H1 (cell line): ENCODE results near the gene EML1. TPM values are rescaled to one million over a fixed set of nuclear protein-coding genes. Genes with fewer than 3 reads are reported as not detected.

Experiments
- CTCF ChIA-PET: fragments of 300-600 bp; sonication (Branson Sonifier 250); formaldehyde crosslinking; loops from one replicate; lab custom pipeline; 2021; ENCODE audit not compliant: partially characterized antibody; lab: Charles Lee
- POLR2A ChIA-PET: fragments of 300-600 bp; sonication (Branson Sonifier 250); formaldehyde crosslinking; loops from one replicate; lab custom pipeline; 2021; ENCODE audit warnings: inconsistent platforms; ENCODE audit not compliant: partially characterized antibody; lab: Charles Lee
- DNase-seq, 2 experiments: peaks; one replicate each; pipeline versions ENCODE4 v3.0.0 to v3.0.0-alpha.2; 2010 to 2022; ENCODE audit warnings: low spot score in 2 of 2, low read depth in 1 of 2, mixed read lengths in 1 of 2
- FAIRE-seq: peaks from 2 replicates; lab custom pipeline; 2011; peaks lifted over from hg19 to GRCh38; lab: Jason Lieb, UNC
- H2AFZ ChIP-seq: 2 replicates; pipeline ENCODE4 v1.8.1; 2012; ENCODE audit warnings: low read length, inconsistent platforms
- H2AK5ac ChIP-seq: 2 replicates; pipeline ENCODE4 v1.6.1; 2013; ENCODE audit warnings: low read depth, low read length
- H2BK120ac ChIP-seq: replicated peaks from 2 replicates; pipeline ENCODE3; 2013; ENCODE audit warnings: low read depth, low read length, inconsistent platforms
- H2BK12ac ChIP-seq: 2 replicates; pipeline ENCODE4 v1.6.1; 2013; ENCODE audit warnings: low read depth, low read length
- H2BK15ac ChIP-seq: 2 replicates; pipeline ENCODE4 v1.6.1; 2013; ENCODE audit warnings: low read length
- H2BK20ac ChIP-seq: 2 replicates; pipeline ENCODE4 v1.6.1; 2013; ENCODE audit warnings: low read length
- H2BK5ac ChIP-seq: 2 replicates; pipeline ENCODE4 v1.6.1; 2013; ENCODE audit warnings: low read depth, low read length
- H3K14ac ChIP-seq: 2 replicates; pipeline ENCODE4 v1.6.1; 2013; ENCODE audit warnings: inconsistent platforms; ENCODE audit not compliant: insufficient read length
- H3K18ac ChIP-seq: 2 replicates; pipeline ENCODE4 v1.6.1; 2013; ENCODE audit warnings: low read length; ENCODE audit errors: extremely low read depth
- H3K23ac ChIP-seq: 2 replicates; pipeline ENCODE4 v1.6.1; 2013; ENCODE audit warnings: inconsistent platforms; ENCODE audit not compliant: insufficient read length
- H3K23me2 ChIP-seq: 2 replicates; pipeline ENCODE4 v1.6.1; 2013; ENCODE audit warnings: low read depth, low read length
- H3K27ac ChIP-seq: 2 replicates; pipeline ENCODE4 v1.6.1; 2011; ENCODE audit warnings: low read depth, low read length, inconsistent platforms
- H3K27me3 ChIP-seq, 4 experiments: replicated peaks in 1 of 4; 1 replicate in 1 of 4; 2 replicates in 3 of 4; pipeline versions ENCODE4 v1.6.1 to v1.8.1; 2011 to 2013; ENCODE audit warnings: low read length in 3 of 4, mild to moderate bottlenecking in 3 of 4, inconsistent platforms in 2 of 4, mixed read lengths in 2 of 4, moderate library complexity in 1 of 4; ENCODE audit not compliant: control insufficient read depth in 3 of 4, insufficient read depth in 3 of 4; ENCODE audit errors: extremely low read depth in 1 of 4
- H3K36me3 ChIP-seq, 4 experiments: 2 replicates each; pipeline versions ENCODE4 v1.6.1 to v1.8.1; 2011 to 2013; ENCODE audit warnings: mild to moderate bottlenecking in 4 of 4, low read length in 3 of 4, moderate library complexity in 2 of 4, control low read depth in 1 of 4, inconsistent platforms in 1 of 4; ENCODE audit not compliant: insufficient read depth in 4 of 4, control insufficient read depth in 2 of 4
- H3K4ac ChIP-seq: replicated peaks from 2 replicates; pipeline ENCODE3; 2013; ENCODE audit warnings: low read length, low read depth, mixed read lengths, inconsistent platforms; ENCODE audit not compliant: insufficient read length
- H3K4me1 ChIP-seq, 4 experiments: replicated peaks in 1 of 4; 1 replicate in 1 of 4; 2 replicates in 3 of 4; pipeline versions ENCODE4 v1.6.1 to v1.8.1; 2011 to 2013; ENCODE audit warnings: low read length in 3 of 4, inconsistent platforms in 2 of 4, mixed read lengths in 1 of 4; ENCODE audit not compliant: insufficient read depth in 4 of 4, control insufficient read depth in 3 of 4
- H3K4me2 ChIP-seq, 2 experiments: 2 replicates each; pipeline versions ENCODE4 v1.6.1 to v1.8.1; 2011 to 2013; ENCODE audit warnings: low read depth in 2 of 2, low read length in 2 of 2, control low read depth in 1 of 2, inconsistent platforms in 1 of 2, mild to moderate bottlenecking in 1 of 2; ENCODE audit not compliant: insufficient read depth in 1 of 2
- H3K4me3 ChIP-seq, 4 experiments: fragments of 200-600, 300-600 bp in 1 of 4; sonication (generic), shearing (Covaris generic), sonication (Bioruptor Twin) in 1 of 4; 2 replicates each; pipeline versions ENCODE4 v1.5.1 to v1.8.1; 2011 to 2016; ENCODE audit warnings: low read length in 4 of 4, low read depth in 3 of 4, control low read depth in 2 of 4, inconsistent platforms in 2 of 4, mild to moderate bottlenecking in 2 of 4, mixed read lengths in 1 of 4, moderate library complexity in 1 of 4; ENCODE audit not compliant: insufficient read depth in 2 of 4; ENCODE audit errors: extremely low read depth in 1 of 4
- H3K56ac ChIP-seq: replicated peaks from 2 replicates; pipeline ENCODE3; 2013; ENCODE audit warnings: low read depth, mild to moderate bottlenecking, mixed read lengths, low read length, inconsistent platforms; ENCODE audit not compliant: insufficient read length
- H3K79me1 ChIP-seq: 2 replicates; pipeline ENCODE4 v1.6.1; 2013; ENCODE audit warnings: low read depth, low read length, control low read depth
- H3K79me2 ChIP-seq, 2 experiments: 2 replicates each; pipeline versions ENCODE4 v1.6.1 to v1.8.1; 2012 to 2013; ENCODE audit warnings: low read length in 2 of 2, mild to moderate bottlenecking in 2 of 2, inconsistent platforms in 1 of 2; ENCODE audit not compliant: insufficient read depth in 2 of 2, control insufficient read depth in 1 of 2
- H3K9ac ChIP-seq, 4 experiments: replicated peaks in 1 of 4; 1 replicate in 1 of 4; 2 replicates in 3 of 4; pipeline versions ENCODE4 v1.6.1 to v1.8.1; 2011 to 2013; ENCODE audit warnings: low read depth in 3 of 4, low read length in 3 of 4, control low read depth in 2 of 4, mild to moderate bottlenecking in 2 of 4, moderate library complexity in 2 of 4, inconsistent platforms in 1 of 4; ENCODE audit errors: extremely low read depth in 1 of 4
- H3K9me3 ChIP-seq, 2 experiments: 2 replicates each; pipeline versions ENCODE4 v1.6.1 to v1.8.1; 2012 to 2013; ENCODE audit warnings: mild to moderate bottlenecking in 2 of 2, moderate library complexity in 2 of 2, control low read depth in 1 of 2, inconsistent platforms in 1 of 2, low read depth in 1 of 2, low read length in 1 of 2, mixed read lengths in 1 of 2; ENCODE audit not compliant: insufficient read depth in 2 of 2
- H4K20me1 ChIP-seq, 2 experiments: replicated peaks in 1 of 2; 2 replicates each; pipeline versions ENCODE3 to v1.8.1; 2011 to 2013; ENCODE audit warnings: inconsistent platforms in 2 of 2, low read length in 2 of 2, mild to moderate bottlenecking in 1 of 2; ENCODE audit not compliant: insufficient read depth in 2 of 2, control insufficient read depth in 1 of 2
- H4K5ac ChIP-seq: 2 replicates; pipeline ENCODE4 v1.6.1; 2013; ENCODE audit warnings: low read length, low read depth, mixed read lengths, inconsistent platforms; ENCODE audit not compliant: insufficient read length
- H4K8ac ChIP-seq: 2 replicates; pipeline ENCODE4 v1.8.0; 2013; ENCODE audit warnings: mild to moderate bottlenecking, moderate library complexity, low read length, inconsistent platforms; ENCODE audit not compliant: insufficient read depth; ENCODE audit errors: extremely low read depth
- H4K91ac ChIP-seq: replicated peaks from 2 replicates; pipeline ENCODE3; 2013; ENCODE audit warnings: low read length, mixed read lengths, inconsistent platforms; ENCODE audit not compliant: insufficient read length
- CHD1 ChIP-seq: IDR thresholded peaks from 2 replicates; pipeline ENCODE4 v1.6.1; 2012; ENCODE audit warnings: low read depth, low read length, improper control_type of control experiment
- EP300 ChIP-seq, 2 experiments: IDR thresholded peaks; 1 replicate in 1 of 2; 2 replicates in 1 of 2; pipeline ENCODE4 v1.6.1; 2011 to 2012; ENCODE audit warnings: low read depth in 2 of 2, low read length in 2 of 2, mild to moderate bottlenecking in 2 of 2, borderline replicate concordance in 1 of 2, inconsistent platforms in 1 of 2, moderate library complexity in 1 of 2
- FOSL1 ChIP-seq: IDR thresholded peaks from 2 replicates; pipeline ENCODE4 v1.6.1; 2011; ENCODE audit warnings: mild to moderate bottlenecking, low read depth, low read length, moderate library complexity; ENCODE audit not compliant: insufficient read depth
- GTF2F1 ChIP-seq: IDR thresholded peaks from 2 replicates; pipeline ENCODE4 v1.6.1; 2012; ENCODE audit warnings: low read depth, low read length, improper control_type of control experiment, borderline replicate concordance
- KDM1A ChIP-seq: fragments of 200-600, 300-600 bp; sonication (generic); IDR thresholded peaks from 2 replicates; pipeline ENCODE4 v1.7.1; 2016; ENCODE audit warnings: mild to moderate bottlenecking, low read length, borderline replicate concordance
- RNF2 ChIP-seq: fragments of 200-900, 300-1000 bp; sonication (generic); IDR thresholded peaks from 2 replicates; pipeline ENCODE4 v1.7.1; 2016; ENCODE audit warnings: borderline replicate concordance, low read depth, mild to moderate bottlenecking, antibody characterized with exemption, low read length; ENCODE audit not compliant: poor library complexity, severe bottlenecking; ENCODE audit errors: missing control alignments
- SIN3A ChIP-seq, 2 experiments: IDR thresholded peaks in 1 of 2; conservative IDR thresholded peaks in 1 of 2; 2 replicates each; pipeline ENCODE4 v1.6.1; 2011 to 2012; ENCODE audit warnings: low read length in 2 of 2, improper control_type of control experiment in 1 of 2, low read depth in 1 of 2, mild to moderate bottlenecking in 1 of 2
- SP4 ChIP-seq: IDR thresholded peaks from 2 replicates; pipeline ENCODE4 v1.6.1; 2012; ENCODE audit warnings: low read length, inconsistent platforms
- TAF1 ChIP-seq: IDR thresholded peaks from 2 replicates; pipeline ENCODE4 v1.6.1; 2011; ENCODE audit warnings: mild to moderate bottlenecking, low read depth, low read length
- USF2 ChIP-seq: IDR thresholded peaks from 2 replicates; pipeline ENCODE4 v1.6.1; 2011; ENCODE audit warnings: low read length, improper control_type of control experiment
- ZNF274 ChIP-seq: IDR thresholded peaks from 2 replicates; pipeline ENCODE4 v1.7.0; 2012; ENCODE audit warnings: low read length, borderline replicate concordance; ENCODE audit errors: extremely low read depth
- polyA plus RNA-seq, 7 experiments: library from polyadenylated mRNA; depleted of rRNA in 3 of 7; stranded (reverse) in 5 of 7; unstranded in 2 of 7; fragments of >200 nt in 5 of 7; fragments of 200-250 nt in 2 of 7; gene quantifications; 1 replicate in 5 of 7; 2 replicates in 1 of 7; 4 replicates in 1 of 7; pipeline versions ENCODE4 v1.2.1 to v1.2.3, GENCODE V29; 2011 to 2013; ENCODE audit warnings: missing spikeins in 2 of 7, mixed read lengths in 2 of 7
- total RNA-seq: library from RNA; stranded (reverse); fragmentation: NEBNext Ultra II Directional; extraction: Animal tissue kit (Norgen Biotek cat#: 25700); gene quantifications from 2 replicates; pipeline ENCODE4 v1.2.1, GENCODE V29; 2021

The EML1 gene
- total and polyA plus RNA-seq, 2 of the 8 experiments (the other 6 are each of a cell fraction or from before 2014, with no cell fraction given), result 11.1 to 24.7 TPM

- Histone ChIP-seq H3K4me3 (no peak overlapping the region), H3K23me2 (peaks cover 4% of the 10 kb centered on the region; the same call in 1 of the 2 replicates), H3K56ac (no peak overlapping the region), H3K23ac (no peak overlapping the region), H3K9me3 (peaks cover 12 to 15% of the 10 kb centered on the region in 2 experiments; a peak in 3 of 4 replicates), H3K79me2 (peaks cover 0 to 52% of the 10 kb centered on the region in 2 experiments; a peak in 3 of 4 replicates), H2BK15ac (no peak overlapping the region), H2BK120ac (no peak overlapping the region), H3K9ac (no peak overlapping the region), H3K4me2 (no peak overlapping the region), H2BK20ac (no peak overlapping the region), H4K5ac (no peak overlapping the region), H4K91ac (no peak overlapping the region), H4K8ac (no peak overlapping the region), H3K27me3 (peaks cover 0 to 8% (median 8%) of the 10 kb centered on the region in 4 experiments; a peak in 6 of 7 replicates), H4K20me1 (peaks cover 0 to 2% of the 10 kb centered on the region in 2 experiments), H3K18ac (no peak overlapping the region), H3K14ac (no peak overlapping the region), H3K4me1 (peaks cover 0 to 6% (median 1%) of the 10 kb centered on the region in 4 experiments; a peak in 1 of 7 replicates), H3K79me1 (peaks cover 6% of the 10 kb centered on the region; the same call in 1 of the 2 replicates), H2BK5ac (no peak overlapping the region), H3K27ac (no peak overlapping the region), H2AK5ac (no peak overlapping the region), H2AFZ (no peak overlapping the region), H3K4ac (no peak overlapping the region), H3K36me3 (no peaks in the 10 kb centered on the region), H2BK12ac (no peak overlapping the region)
- ChIA-PET CTCF (interaction anchor here (0.6 to 4.9 kb wide), 7 partner anchors 8 to 245 kb away, joined by 3 to 18 read pairs (median 3); no protein-coding TSS in a partner anchor), POLR2A (interaction anchor here (1.1 kb wide), 1 partner anchor 8 kb away, joined by 4 read pairs; no protein-coding TSS in a partner anchor)
- no peak for FAIRE-seq
- TF ChIP-seq KDM1A, result no peak
- TF ChIP-seq ZNF274, result no peak
- no peak for TF ChIP-seq GTF2F1
- TF ChIP-seq TAF1, result no peak
- TF ChIP-seq EP300 (IDR thresholded peaks at IDR 0.05; ENCODE audit: borderline replicate concordance in 1 of 2, low read depth in 2 of 2, low read length in 2 of 2), result no peak
- TF ChIP-seq RNF2, result no peak
- no peak for TF ChIP-seq SP4
- no peak for TF ChIP-seq SIN3A (conservative IDR thresholded peaks at IDR 0.05 in 1 of 2, IDR thresholded peaks at IDR 0.05 in 1 of 2; ENCODE audit: low read depth in 1 of 2, low read length in 2 of 2)
- TF ChIP-seq FOSL1, result no peak
- TF ChIP-seq USF2, result no peak
- TF ChIP-seq CHD1, result no peak
- no peak for DNase-seq
Measured at GRCh38 chr14:99975190-99975589, 182.0 kb downstream of the EML1 start.
